IMR-90 (cell line): ENCODE data around the gene GLS2. TPM values are rescaled to one million over a fixed set of nuclear protein-coding genes. Genes with fewer than 3 reads are reported as not detected.
"Not testable (repeated sequence)": the region's sequence is repeated elsewhere in the genome, so short reads cannot be mapped to it uniquely, and the experiment has no call there.

ENCODE experiments used
- ATAC-seq: fragments of 200-7000 bp; cut with Tn5 transposase; 2 replicates; pipeline ENCODE4 v1.9.1; 2020; ENCODE audit warnings: low read depth, mild to moderate bottlenecking, moderate library complexity
- BruUV-seq: library from RNA; stranded (reverse); fragments of 400-500 nt; replicated peaks from 2 replicates; lab custom pipeline; 2021; lab: Mats Ljungman, UMichigan
- CTCF ChIA-PET: fragments of 300-600 bp; formaldehyde crosslinking; extraction: SDS; loops from one replicate; lab custom pipeline; 2021; ENCODE audit warnings: antibody characterized with exemption; lab: Yijun Ruan, JAX
- POLR2A ChIA-PET: fragments of 300-600 bp; sonication (Branson Sonifier 250); formaldehyde crosslinking; loops from one replicate; lab custom pipeline; 2022; ENCODE audit warnings: antibody characterized with exemption; ENCODE audit not compliant: unreplicated experiment; lab: Charles Lee
- DNase-seq: peaks from one replicate; pipeline ENCODE4 v3.0.0; 2013
- H2AFZ ChIP-seq: replicated peaks from 2 replicates; pipeline ENCODE3; 2013; ENCODE audit warnings: low read length, mild to moderate bottlenecking; ENCODE audit not compliant: poor library complexity
- H2AK5ac ChIP-seq: 2 replicates; pipeline ENCODE4 v1.6.1; 2013; ENCODE audit warnings: low read depth, low read length, inconsistent platforms
- H2AK9ac ChIP-seq: replicated peaks from 2 replicates; pipeline ENCODE3; 2013; ENCODE audit warnings: mild to moderate bottlenecking, low read depth, low read length, moderate library complexity; ENCODE audit not compliant: poor library complexity
- H2BK120ac ChIP-seq: 2 replicates; pipeline ENCODE4 v1.6.1; 2013; ENCODE audit warnings: low read depth, low read length, inconsistent platforms
- H2BK15ac ChIP-seq: 3 replicates; pipeline ENCODE4 v1.6.1; 2013; ENCODE audit warnings: low read depth, low read length, inconsistent platforms
- H2BK20ac ChIP-seq: 2 replicates; pipeline ENCODE4 v1.6.1; 2013; ENCODE audit warnings: low read depth, mild to moderate bottlenecking, inconsistent platforms, low read length, moderate library complexity
- H2BK5ac ChIP-seq: 2 replicates; pipeline ENCODE4 v1.6.1; 2013; ENCODE audit warnings: mild to moderate bottlenecking, low read depth, low read length, inconsistent platforms; ENCODE audit not compliant: poor library complexity, severe bottlenecking
- H3K14ac ChIP-seq: replicated peaks from 2 replicates; pipeline ENCODE4 v1.6.1; 2013; ENCODE audit warnings: low read depth, low read length, inconsistent platforms
- H3K18ac ChIP-seq: 2 replicates; pipeline ENCODE4 v1.6.1; 2013; ENCODE audit warnings: low read depth, low read length, control low read depth
- H3K23ac ChIP-seq: 2 replicates; pipeline ENCODE4 v1.6.1; 2013; ENCODE audit warnings: low read depth, low read length, inconsistent platforms
- H3K27ac ChIP-seq: 2 replicates; pipeline ENCODE4 v1.5.1; 2013; ENCODE audit warnings: mild to moderate bottlenecking, control low read depth, low read length; ENCODE audit not compliant: insufficient read depth
- H3K27me3 ChIP-seq: 2 replicates; pipeline ENCODE4 v1.6.1; 2013; ENCODE audit warnings: low read length; ENCODE audit not compliant: control insufficient read depth, insufficient read depth
- H3K36me3 ChIP-seq: 2 replicates; pipeline ENCODE4 v1.6.1; 2013; ENCODE audit warnings: low read length, mixed read lengths; ENCODE audit not compliant: control insufficient read depth, insufficient read depth
- H3K4ac ChIP-seq: 2 replicates; pipeline ENCODE4 v1.6.1; 2013; ENCODE audit warnings: low read depth, low read length, inconsistent platforms
- H3K4me1 ChIP-seq: 2 replicates; pipeline ENCODE4 v1.6.1; 2013; ENCODE audit warnings: low read length, mixed read lengths; ENCODE audit not compliant: control insufficient read depth, insufficient read depth
- H3K4me2 ChIP-seq: 2 replicates; pipeline ENCODE4 v1.6.1; 2013; ENCODE audit warnings: low read depth, mild to moderate bottlenecking, control low read depth, low read length, moderate library complexity
- H3K4me3 ChIP-seq: 2 replicates; pipeline ENCODE4 v1.5.1; 2013; ENCODE audit warnings: low read depth, mild to moderate bottlenecking, control low read depth, low read length, moderate library complexity; ENCODE audit not compliant: insufficient read depth
- H3K56ac ChIP-seq: 2 replicates; pipeline ENCODE4 v1.6.1; 2013; ENCODE audit warnings: low read length, inconsistent platforms; ENCODE audit not compliant: insufficient read depth; ENCODE audit errors: extremely low read depth
- H3K79me1 ChIP-seq, 2 experiments: 2 replicates each; pipeline ENCODE4 v1.6.1; 2013; ENCODE audit warnings: low read length in 2 of 2, inconsistent platforms in 1 of 2, low read depth in 1 of 2
- H3K9ac ChIP-seq: 2 replicates; pipeline ENCODE4 v1.6.1; 2013; ENCODE audit warnings: low read depth, low read length, control low read depth
- H3K9me1 ChIP-seq: 2 replicates; pipeline ENCODE4 v1.6.1; 2013; ENCODE audit warnings: low read length, inconsistent platforms; ENCODE audit not compliant: insufficient read depth
- H3K9me3 ChIP-seq: 2 replicates; pipeline ENCODE4 v1.6.1; 2013; ENCODE audit warnings: low read length; ENCODE audit not compliant: control insufficient read depth, insufficient read depth
- H4K20me1 ChIP-seq: 2 replicates; pipeline ENCODE4 v1.6.1; 2013; ENCODE audit warnings: low read length, inconsistent platforms; ENCODE audit not compliant: insufficient read depth
- H4K5ac ChIP-seq: 2 replicates; pipeline ENCODE4 v1.6.1; 2013; ENCODE audit warnings: mild to moderate bottlenecking, low read depth, low read length, control low read depth
- H4K8ac ChIP-seq, 2 experiments: 2 replicates each; pipeline ENCODE4 v1.6.1; 2013; ENCODE audit warnings: low read depth in 2 of 2, low read length in 2 of 2, control low read depth in 1 of 2, inconsistent platforms in 1 of 2
- H4K91ac ChIP-seq: 2 replicates; pipeline ENCODE4 v1.6.1; 2013; ENCODE audit warnings: low read depth, low read length, inconsistent platforms; ENCODE audit not compliant: insufficient read depth
- RAD21 ChIP-seq: IDR thresholded peaks from 2 replicates; pipeline ENCODE4 v1.6.1; 2012; ENCODE audit warnings: low read length, improper control_type of control experiment
- SMC3 ChIP-seq: fragments of 150-350 bp; IDR thresholded peaks from 2 replicates; pipeline ENCODE4 v1.6.1; 2016; ENCODE audit warnings: low read depth, mild to moderate bottlenecking, antibody characterized with exemption, low read length, moderate library complexity
- WGBS, 2 experiments: methylation state at CpG; one replicate each; pipeline versions ENCODE4 v1.1.5 to v1.1.7; 2013; ENCODE audit warnings: missing lambda C conversion rate in 2 of 2; ENCODE audit not compliant: insufficient read length in 1 of 2; ENCODE audit errors: extremely low coverage in 2 of 2; 5-methylcytosine and 5-hydroxymethylcytosine counted together
- dilution Hi-C: fragments of 300-500 bp; cut with HindIII; formaldehyde crosslinking; loops from one replicate; pipeline ENCODE4 v1.14.3; 2018; ENCODE audit warnings: low sequenced_read_pairs; ENCODE audit not compliant: unreplicated experiment
- in situ Hi-C: fragments of 300-500 bp; cut with MboI; formaldehyde crosslinking; loops from 3 replicates; pipeline ENCODE4 v1.14.3; 2019; ENCODE audit warnings: low sequenced_read_pairs, inconsistent platforms, mixed read lengths
- intact Hi-C: fragments of 100-400 bp; cut with micrococcal nuclease; formaldehyde crosslinking; loops from 2 replicates; pipeline ENCODE4 v1.10.0; 2022
- polyA plus RNA-seq, 3 experiments: library from polyadenylated mRNA; depleted of rRNA; stranded (reverse); fragments of >200 nt; gene quantifications; 2 replicates each; pipeline ENCODE4 v1.2.3, GENCODE V29; 2012; ENCODE audit warnings: low replicate concordance in 1 of 3
- total RNA-seq: library from RNA; depleted of rRNA; stranded (reverse); fragments of >200 nt; gene quantifications from 2 replicates; pipeline ENCODE4 v1.2.3, GENCODE V29; 2012
- TF ChIP-seq, protein P1 (sequence below): conservative IDR thresholded peaks from 2 replicates; pipeline ENCODE4 v1.5.1; 2012; ENCODE audit warnings: mild to moderate bottlenecking, low read depth, low read length, improper control_type of control experiment

GLS2 gene
- total and polyA plus RNA-seq, 2 of the 4 experiments (the other 2 are of a cell fraction) = 0.21 to 0.36 TPM

DNA sequence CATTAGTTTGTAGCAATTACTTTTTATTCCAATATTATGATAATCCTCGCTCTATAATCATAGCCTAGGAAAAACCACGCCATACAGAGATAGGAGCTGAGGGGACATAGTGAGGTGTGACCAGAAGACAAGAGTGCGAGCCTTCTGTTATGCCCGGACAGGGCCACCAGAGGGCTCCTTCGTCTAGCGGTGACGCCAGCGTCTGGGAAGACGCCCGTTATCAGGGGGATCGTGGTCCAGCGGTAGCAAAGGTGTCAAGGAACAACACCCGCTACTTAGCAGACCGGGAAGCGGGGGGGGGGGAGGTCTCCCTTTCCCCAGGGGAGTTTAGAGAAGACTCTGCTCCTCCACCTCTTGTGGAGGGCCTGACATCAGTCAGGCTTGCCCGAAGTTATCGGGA lies 8.7 kb upstream of the GLS2 start:
- POLR2A ChIA-PET = interaction anchor here (0.6 kb wide), 1 partner anchor 62 kb away, joined by 6 read pairs; no protein-coding TSS in a partner anchor
- CTCF ChIA-PET, dilution Hi-C loops: not testable (repeated sequence)

DNA sequence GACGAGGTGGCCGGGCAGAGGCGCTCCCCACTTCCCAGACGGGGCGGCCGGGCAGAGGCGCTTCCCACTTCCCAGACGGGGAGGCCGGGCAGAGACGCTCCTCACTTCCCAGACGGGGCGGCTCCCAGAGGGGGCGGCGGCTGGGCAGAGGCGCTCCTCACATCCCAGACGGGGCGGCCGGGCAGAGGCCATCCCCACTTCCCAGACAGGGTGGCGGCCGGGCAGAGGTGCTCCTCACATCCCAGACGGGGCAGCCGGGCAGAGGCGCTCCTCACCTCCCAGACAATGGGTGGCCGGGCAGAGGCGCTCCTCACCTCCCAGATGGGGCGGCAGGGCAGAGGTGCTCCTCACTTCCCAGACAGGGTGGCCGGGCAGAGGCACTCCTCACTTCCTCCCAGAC lies 6.5 kb upstream of the GLS2 start:
- H4K8ac ChIP-seq, H4K5ac ChIP-seq, CTCF ChIA-PET, DNase-seq, H2BK120ac ChIP-seq, H3K9ac ChIP-seq, H3K36me3 ChIP-seq, H2BK20ac ChIP-seq, H3K14ac ChIP-seq, H4K20me1 ChIP-seq, H2AK9ac ChIP-seq, H3K4me3 ChIP-seq, H2BK15ac ChIP-seq, H3K56ac ChIP-seq, H3K79me1 ChIP-seq, H3K23ac ChIP-seq, H3K4me1 ChIP-seq, H3K9me1 ChIP-seq, H2AK5ac ChIP-seq, H3K4ac ChIP-seq, intact Hi-C loops, in situ Hi-C loops, H3K9me3 ChIP-seq, H3K4me2 ChIP-seq, H3K18ac ChIP-seq, ATAC-seq, POLR2A ChIA-PET, H2AFZ ChIP-seq, H4K91ac ChIP-seq, H3K27ac ChIP-seq, H2BK5ac ChIP-seq, dilution Hi-C loops, BruUV-seq: not testable (repeated sequence)
- WGBS, 2 experiments = 80% methylated on average over 1 of the region's 27 CpGs; no CpG with 5 or more reads in 1 of the 2 experiments
- peaks cover 19% of the 10 kb centered on the region for H3K27me3 ChIP-seq

More for the DNA sequence above, 8.7 kb upstream of the GLS2 start:
- H3K56ac ChIP-seq, H3K9me3 ChIP-seq, H2BK5ac ChIP-seq, H3K36me3 ChIP-seq, H4K8ac ChIP-seq, H3K79me1 ChIP-seq, BruUV-seq, H4K20me1 ChIP-seq, H4K91ac ChIP-seq, H4K5ac ChIP-seq, H2AK5ac ChIP-seq, H3K27me3 ChIP-seq, H3K14ac ChIP-seq, H2BK120ac ChIP-seq, H3K4me3 ChIP-seq, H3K4me1 ChIP-seq, intact Hi-C loops, H2AK9ac ChIP-seq, in situ Hi-C loops, DNase-seq, H3K9me1 ChIP-seq, H3K23ac ChIP-seq, H2BK15ac ChIP-seq, H3K9ac ChIP-seq, H2BK20ac ChIP-seq, H3K27ac ChIP-seq, H3K18ac ChIP-seq, H3K4me2 ChIP-seq, H3K4ac ChIP-seq: not testable (repeated sequence)
- WGBS, 2 experiments = no CpG with 5 or more reads among the region's 17 CpGs
- H2AFZ ChIP-seq = peak overlapping the region; percentile 84
- TF ChIP-seq RAD21 (peak; percentile 23; the same call in 1 of the 2 replicates), SMC3 (peak; percentile 19; the same call in 1 of the 2 replicates)
- TF ChIP-seq, protein P1, sequence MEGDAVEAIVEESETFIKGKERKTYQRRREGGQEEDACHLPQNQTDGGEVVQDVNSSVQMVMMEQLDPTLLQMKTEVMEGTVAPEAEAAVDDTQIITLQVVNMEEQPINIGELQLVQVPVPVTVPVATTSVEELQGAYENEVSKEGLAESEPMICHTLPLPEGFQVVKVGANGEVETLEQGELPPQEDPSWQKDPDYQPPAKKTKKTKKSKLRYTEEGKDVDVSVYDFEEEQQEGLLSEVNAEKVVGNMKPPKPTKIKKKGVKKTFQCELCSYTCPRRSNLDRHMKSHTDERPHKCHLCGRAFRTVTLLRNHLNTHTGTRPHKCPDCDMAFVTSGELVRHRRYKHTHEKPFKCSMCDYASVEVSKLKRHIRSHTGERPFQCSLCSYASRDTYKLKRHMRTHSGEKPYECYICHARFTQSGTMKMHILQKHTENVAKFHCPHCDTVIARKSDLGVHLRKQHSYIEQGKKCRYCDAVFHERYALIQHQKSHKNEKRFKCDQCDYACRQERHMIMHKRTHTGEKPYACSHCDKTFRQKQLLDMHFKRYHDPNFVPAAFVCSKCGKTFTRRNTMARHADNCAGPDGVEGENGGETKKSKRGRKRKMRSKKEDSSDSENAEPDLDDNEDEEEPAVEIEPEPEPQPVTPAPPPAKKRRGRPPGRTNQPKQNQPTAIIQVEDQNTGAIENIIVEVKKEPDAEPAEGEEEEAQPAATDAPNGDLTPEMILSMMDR = peak; percentile 35; the same call in 1 of the 2 replicates
- 0 out of 2 replicates have a peak, but pooled peaks have one; percentile 24 for ATAC-seq
